Measurements from ENCODE around the gene MTCL1. TPM values are rescaled to one million over a fixed set of nuclear protein-coding genes. Genes with fewer than 3 reads are reported as not detected.
A peak's percentile ranks its signal among the peaks of the same experiment; 100 is the strongest.

The MTCL1 gene
- total RNA-seq, 1 experiment from 2014 or later: 11.2 TPM

DNA sequence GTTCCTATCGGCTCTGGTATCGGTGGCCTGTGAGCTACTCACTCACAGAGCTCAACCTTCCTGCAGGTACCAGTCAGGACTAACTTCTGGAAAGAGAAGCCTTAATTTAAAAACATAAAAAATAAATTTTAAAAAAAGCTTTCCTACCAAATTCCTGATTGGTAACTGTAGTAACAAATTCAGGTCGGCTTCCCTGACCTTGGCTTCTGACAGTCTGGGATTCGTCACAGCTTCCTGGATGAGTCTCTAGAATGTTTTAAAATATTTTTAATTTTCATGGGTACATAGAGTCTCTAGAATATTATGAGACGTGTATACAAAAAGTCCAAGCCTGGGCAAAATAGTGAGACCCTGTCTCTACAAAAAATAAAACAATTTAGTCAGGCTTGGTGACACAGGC lies 45.0 kb upstream of the MTCL1 start:
- no peak for DNase-seq (ENCODE audit: low spot score)
- no TSS peak for BruUV-seq (replicated peaks)
- no peaks in the 10 kb centered on the region for H3K27me3 ChIP-seq (replicated peaks; ENCODE audit: insufficient read depth, low read depth, low read length, poor library complexity)
- H3K27ac ChIP-seq (ENCODE audit: low read depth, low read length, poor library complexity, severe bottlenecking): no peak overlapping the region
- H3K9me3 ChIP-seq (ENCODE audit: low read depth, low read length, poor library complexity, severe bottlenecking): no peaks in the 10 kb centered on the region
- POLR2A ChIA-PET (ENCODE audit: low non-redundant PET): no interaction called here
- H3K4me1 ChIP-seq (ENCODE audit: insufficient read depth, low read length, poor library complexity, severe bottlenecking): no peaks in the 10 kb centered on the region
- CTCF ChIA-PET: interaction anchor here (1.0 kb wide), 1 partner anchor 328 kb away, joined by 3 read pairs; no protein-coding TSS in a partner anchor
- H3K4me3 ChIP-seq (ENCODE audit: low read depth, low read length, poor library complexity, severe bottlenecking): no peak overlapping the region
- no peaks in the 10 kb centered on the region for H3K36me3 ChIP-seq (ENCODE audit: insufficient read depth, low read length, poor library complexity, severe bottlenecking)
- TF ChIP-seq EZH2 (IDR thresholded peaks at IDR 0.05; ENCODE audit: borderline replicate concordance, low read depth, low read length, poor library complexity, severe bottlenecking): no peak
- TF ChIP-seq, protein P1, sequence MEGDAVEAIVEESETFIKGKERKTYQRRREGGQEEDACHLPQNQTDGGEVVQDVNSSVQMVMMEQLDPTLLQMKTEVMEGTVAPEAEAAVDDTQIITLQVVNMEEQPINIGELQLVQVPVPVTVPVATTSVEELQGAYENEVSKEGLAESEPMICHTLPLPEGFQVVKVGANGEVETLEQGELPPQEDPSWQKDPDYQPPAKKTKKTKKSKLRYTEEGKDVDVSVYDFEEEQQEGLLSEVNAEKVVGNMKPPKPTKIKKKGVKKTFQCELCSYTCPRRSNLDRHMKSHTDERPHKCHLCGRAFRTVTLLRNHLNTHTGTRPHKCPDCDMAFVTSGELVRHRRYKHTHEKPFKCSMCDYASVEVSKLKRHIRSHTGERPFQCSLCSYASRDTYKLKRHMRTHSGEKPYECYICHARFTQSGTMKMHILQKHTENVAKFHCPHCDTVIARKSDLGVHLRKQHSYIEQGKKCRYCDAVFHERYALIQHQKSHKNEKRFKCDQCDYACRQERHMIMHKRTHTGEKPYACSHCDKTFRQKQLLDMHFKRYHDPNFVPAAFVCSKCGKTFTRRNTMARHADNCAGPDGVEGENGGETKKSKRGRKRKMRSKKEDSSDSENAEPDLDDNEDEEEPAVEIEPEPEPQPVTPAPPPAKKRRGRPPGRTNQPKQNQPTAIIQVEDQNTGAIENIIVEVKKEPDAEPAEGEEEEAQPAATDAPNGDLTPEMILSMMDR (conservative IDR thresholded peaks at IDR 0.05; ENCODE audit: low read depth, low read length): no peak
- intact Hi-C loops (cut with micrococcal nuclease; ENCODE audit: unreplicated experiment): no loop called here

DNA sequence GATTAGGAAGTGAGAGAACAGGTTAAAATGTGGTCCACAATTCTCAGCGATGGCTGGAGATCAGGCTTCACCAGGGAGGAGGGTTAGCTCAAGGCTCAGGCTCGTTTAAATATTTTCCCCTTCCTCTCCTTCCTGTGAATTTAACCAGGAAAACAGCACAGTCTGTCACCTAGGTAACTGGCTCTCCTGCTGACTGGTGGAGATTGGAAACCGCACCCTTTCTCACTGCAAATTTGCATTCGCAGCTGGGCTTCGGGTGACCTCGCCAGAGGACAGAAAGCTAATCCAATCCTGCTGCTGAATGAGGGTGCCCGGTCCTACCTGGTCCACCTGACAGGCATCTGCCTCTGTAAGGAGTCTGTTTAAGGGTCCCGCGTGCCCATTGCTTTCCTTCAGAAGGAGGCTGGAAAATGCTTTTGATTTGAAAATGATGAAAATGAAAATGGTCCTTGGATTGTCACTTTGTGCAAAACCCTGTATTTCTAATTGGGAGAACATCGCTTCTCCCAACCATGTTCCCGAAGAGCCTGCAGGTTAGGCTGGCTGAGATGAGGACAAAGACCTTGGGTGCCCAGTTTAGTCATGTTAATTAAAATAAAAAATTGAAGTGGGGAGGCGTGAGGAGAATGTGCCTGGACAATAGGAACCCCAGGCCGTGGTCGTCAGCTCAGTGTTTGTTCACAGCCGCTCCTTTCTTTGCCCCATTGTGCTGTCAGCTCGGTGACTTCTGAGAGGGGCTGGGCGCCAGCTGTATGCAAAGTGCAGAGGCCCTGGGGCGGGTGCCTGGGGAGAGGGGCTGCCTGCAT lies 43.4 kb upstream of the MTCL1 start:
- no peak for TF ChIP-seq EZH2 (IDR thresholded peaks at IDR 0.05; ENCODE audit: borderline replicate concordance, low read depth, low read length, poor library complexity, severe bottlenecking)
- TF ChIP-seq, protein P1 (conservative IDR thresholded peaks at IDR 0.05; ENCODE audit: low read depth, low read length): no peak
- Histone ChIP-seq H3K9me3 (ENCODE audit: low read depth, low read length, poor library complexity, severe bottlenecking) (no peaks in the 10 kb centered on the region), H3K4me1 (ENCODE audit: insufficient read depth, low read length, poor library complexity, severe bottlenecking) (no peaks in the 10 kb centered on the region), H3K27me3 (replicated peaks; ENCODE audit: insufficient read depth, low read depth, low read length, poor library complexity) (no peaks in the 10 kb centered on the region), H3K36me3 (ENCODE audit: insufficient read depth, low read length, poor library complexity, severe bottlenecking) (no peaks in the 10 kb centered on the region), H3K27ac (ENCODE audit: low read depth, low read length, poor library complexity, severe bottlenecking) (no peak overlapping the region), H3K4me3 (ENCODE audit: low read depth, low read length, poor library complexity, severe bottlenecking) (no peak overlapping the region)
- POLR2A ChIA-PET (ENCODE audit: low non-redundant PET): no interaction called here
- CTCF ChIA-PET: no interaction called here
- no TSS peak for BruUV-seq (replicated peaks)
- peak; percentile 23 for DNase-seq (ENCODE audit: low spot score)
- intact Hi-C loops (cut with micrococcal nuclease; ENCODE audit: unreplicated experiment): no loop called here

DNA sequence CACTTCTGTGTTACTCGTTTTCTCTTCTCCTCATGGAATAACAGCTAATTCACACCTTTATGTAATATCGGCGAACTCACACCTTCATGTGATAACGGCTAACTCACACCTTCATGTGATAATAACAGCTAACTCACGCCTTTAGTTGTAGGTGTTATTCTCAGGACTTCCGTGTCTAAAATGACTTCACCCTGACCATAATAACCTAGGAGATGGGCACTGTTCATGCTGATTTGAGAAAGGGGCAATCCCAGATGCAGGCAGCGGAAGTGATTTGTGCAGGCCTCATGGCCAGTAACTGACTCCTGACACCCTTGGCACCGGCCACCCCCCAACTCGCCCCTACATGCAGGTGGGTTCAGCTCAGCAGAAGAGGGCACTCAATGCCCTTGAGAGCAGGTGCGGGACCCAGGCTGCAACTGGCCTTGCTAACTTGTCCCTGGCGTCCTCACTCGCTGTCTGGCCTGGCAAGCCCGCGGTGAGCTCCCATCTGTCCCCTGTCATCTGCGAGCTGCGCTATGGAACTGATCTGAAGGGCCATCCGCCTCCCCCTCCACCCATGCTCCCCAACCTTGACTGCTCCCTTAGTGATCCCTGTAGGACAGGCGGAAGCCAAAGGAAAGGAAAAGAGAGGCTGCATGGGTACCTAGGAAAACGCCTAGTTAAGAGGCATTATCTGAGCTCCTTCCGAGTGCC lies 42.6 kb upstream of the MTCL1 start:
- intact Hi-C loops (cut with micrococcal nuclease; ENCODE audit: unreplicated experiment): no loop called here
- no peaks in the 10 kb centered on the region for H3K36me3 ChIP-seq (ENCODE audit: insufficient read depth, low read length, poor library complexity, severe bottlenecking)
- H3K27me3 ChIP-seq (replicated peaks; ENCODE audit: insufficient read depth, low read depth, low read length, poor library complexity): no peaks in the 10 kb centered on the region
- POLR2A ChIA-PET (ENCODE audit: low non-redundant PET): no interaction called here
- DNase-seq (ENCODE audit: low spot score): no peak
- CTCF ChIA-PET: no interaction called here
- no TSS peak for BruUV-seq (replicated peaks)
- no peak overlapping the region for H3K27ac ChIP-seq (ENCODE audit: low read depth, low read length, poor library complexity, severe bottlenecking)
- TF ChIP-seq, protein P1 (conservative IDR thresholded peaks at IDR 0.05; ENCODE audit: low read depth, low read length): no peak
- TF ChIP-seq EZH2 (IDR thresholded peaks at IDR 0.05; ENCODE audit: borderline replicate concordance, low read depth, low read length, poor library complexity, severe bottlenecking): no peak
- no peak overlapping the region for H3K4me3 ChIP-seq (ENCODE audit: low read depth, low read length, poor library complexity, severe bottlenecking)
- H3K4me1 ChIP-seq (ENCODE audit: insufficient read depth, low read length, poor library complexity, severe bottlenecking): no peaks in the 10 kb centered on the region
- no peaks in the 10 kb centered on the region for H3K9me3 ChIP-seq (ENCODE audit: low read depth, low read length, poor library complexity, severe bottlenecking)

Measured in A673 (cell line).